ENCODE results near the gene PNPLA7. TPM values are rescaled to one million over a fixed set of nuclear protein-coding genes. Genes with fewer than 3 reads are reported as not detected.

The PNPLA7 gene
- total RNA-seq, 1 donor from 2014 or later, result 0.04 TPM

DNA sequence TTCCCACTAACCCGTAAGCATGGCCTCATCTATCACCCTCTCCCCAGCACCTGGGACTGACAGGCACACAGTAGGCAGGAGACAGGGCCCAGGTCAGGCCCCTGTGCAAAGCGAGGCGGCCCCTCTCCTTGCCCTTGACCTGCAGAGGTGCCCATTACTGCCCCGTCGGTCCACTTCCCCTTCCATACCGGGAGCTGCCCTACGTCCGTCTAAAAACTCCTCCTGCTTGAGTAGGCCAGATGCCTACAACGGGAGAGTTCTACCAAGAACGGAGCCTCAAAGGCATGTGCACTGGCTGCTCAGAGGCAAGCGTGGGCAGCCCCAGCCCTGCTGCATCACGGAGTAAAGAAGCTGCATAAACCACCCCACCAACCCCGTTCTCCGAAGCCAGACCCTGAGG lies 33.1 kb upstream of the PNPLA7 start:
- Histone ChIP-seq H3K27me3 (ENCODE audit: control insufficient read depth, insufficient read depth, low read length) (no peaks in the 10 kb centered on the region), H3K4me3 (ENCODE audit: low read depth, low read length) (no peak overlapping the region), H3K36me3 (ENCODE audit: control insufficient read depth, insufficient read depth, low read length) (no peaks in the 10 kb centered on the region)
- TF ChIP-seq, protein P1, sequence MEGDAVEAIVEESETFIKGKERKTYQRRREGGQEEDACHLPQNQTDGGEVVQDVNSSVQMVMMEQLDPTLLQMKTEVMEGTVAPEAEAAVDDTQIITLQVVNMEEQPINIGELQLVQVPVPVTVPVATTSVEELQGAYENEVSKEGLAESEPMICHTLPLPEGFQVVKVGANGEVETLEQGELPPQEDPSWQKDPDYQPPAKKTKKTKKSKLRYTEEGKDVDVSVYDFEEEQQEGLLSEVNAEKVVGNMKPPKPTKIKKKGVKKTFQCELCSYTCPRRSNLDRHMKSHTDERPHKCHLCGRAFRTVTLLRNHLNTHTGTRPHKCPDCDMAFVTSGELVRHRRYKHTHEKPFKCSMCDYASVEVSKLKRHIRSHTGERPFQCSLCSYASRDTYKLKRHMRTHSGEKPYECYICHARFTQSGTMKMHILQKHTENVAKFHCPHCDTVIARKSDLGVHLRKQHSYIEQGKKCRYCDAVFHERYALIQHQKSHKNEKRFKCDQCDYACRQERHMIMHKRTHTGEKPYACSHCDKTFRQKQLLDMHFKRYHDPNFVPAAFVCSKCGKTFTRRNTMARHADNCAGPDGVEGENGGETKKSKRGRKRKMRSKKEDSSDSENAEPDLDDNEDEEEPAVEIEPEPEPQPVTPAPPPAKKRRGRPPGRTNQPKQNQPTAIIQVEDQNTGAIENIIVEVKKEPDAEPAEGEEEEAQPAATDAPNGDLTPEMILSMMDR (IDR thresholded peaks at IDR 0.05; ENCODE audit: insufficient read depth, low read length, poor library complexity, severe bottlenecking), result no peak
- no peak for DNase-seq (ENCODE audit: low read depth)

DNA sequence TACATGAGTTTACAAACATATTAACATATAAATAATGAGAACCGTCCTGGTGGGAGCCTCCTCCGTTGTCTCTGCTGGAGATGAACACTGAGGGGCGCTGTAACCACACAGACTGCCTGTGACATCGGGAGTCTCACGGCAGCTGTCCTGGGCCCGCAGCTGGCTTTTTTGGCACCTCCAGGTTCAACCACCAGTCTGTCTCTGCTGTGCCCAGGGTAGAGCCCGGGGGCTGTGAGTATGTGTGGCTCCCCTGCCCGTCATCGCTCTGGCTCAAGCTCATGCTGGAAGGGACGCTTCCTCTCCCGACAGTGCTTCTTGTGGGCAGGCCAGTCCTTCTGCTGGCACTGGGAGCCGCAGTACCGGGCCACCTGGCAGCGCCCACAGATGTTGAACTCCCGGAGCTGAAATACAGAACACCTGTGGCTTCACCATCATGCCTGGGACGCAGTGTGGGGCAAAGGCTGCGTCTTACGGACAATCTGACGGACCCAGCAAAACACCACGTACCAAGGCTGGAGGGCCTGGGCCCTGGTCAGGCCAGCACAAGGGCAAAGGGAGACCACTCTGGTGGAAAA lies 32.2 kb upstream of the PNPLA7 start:
- H3K27me3 ChIP-seq (ENCODE audit: control insufficient read depth, insufficient read depth, low read length), result no peaks in the 10 kb centered on the region
- no peaks in the 10 kb centered on the region for H3K36me3 ChIP-seq (ENCODE audit: control insufficient read depth, insufficient read depth, low read length)
- no peak for DNase-seq (ENCODE audit: low read depth)
- TF ChIP-seq, protein P1 (IDR thresholded peaks at IDR 0.05; ENCODE audit: insufficient read depth, low read length, poor library complexity, severe bottlenecking), result peak; percentile 34
- no peak overlapping the region for H3K4me3 ChIP-seq (ENCODE audit: low read depth, low read length)

DNA sequence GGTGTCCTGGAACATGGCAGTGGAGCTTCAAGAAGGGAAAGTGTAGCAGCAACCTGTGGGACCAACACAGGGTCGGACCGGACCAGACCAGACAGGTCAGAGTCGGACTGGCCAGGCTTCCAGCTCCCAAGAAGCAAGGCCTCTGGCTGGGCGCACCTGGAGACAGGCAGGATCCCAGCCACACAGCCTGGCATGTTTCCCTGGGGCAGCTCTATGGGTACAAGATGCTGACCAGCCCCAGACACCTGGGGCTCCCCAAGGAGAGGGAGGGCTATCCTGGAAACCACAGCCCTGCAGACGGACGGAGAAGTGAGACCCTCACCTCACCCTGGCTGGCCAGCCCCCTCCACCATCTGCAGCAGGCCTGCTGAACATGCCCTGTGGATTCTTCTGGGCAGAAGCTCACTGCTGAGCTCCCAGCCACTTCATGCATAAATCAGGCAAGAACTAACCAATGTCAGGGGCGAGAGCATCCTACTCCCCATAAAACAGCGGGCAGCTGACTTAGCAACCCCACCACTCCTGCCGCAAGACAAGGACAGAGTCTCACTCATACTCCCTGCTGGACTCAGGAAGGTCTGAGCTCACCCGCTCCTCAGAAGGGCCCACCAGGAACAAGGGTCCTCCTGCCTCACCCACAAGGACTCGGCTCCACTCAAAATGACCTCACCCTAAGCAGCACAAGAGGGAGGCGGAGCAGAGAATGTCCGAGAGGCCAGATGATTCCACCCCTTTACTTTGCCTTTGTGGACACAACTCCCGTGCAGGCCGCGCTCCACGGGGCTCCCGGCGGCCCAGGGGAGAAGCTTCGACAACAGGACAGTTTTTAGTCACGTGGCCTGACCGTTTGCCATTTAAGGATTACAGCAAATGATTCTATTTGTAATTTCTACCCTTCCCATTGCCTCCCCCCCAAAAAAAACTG lies 31.4 kb upstream of the PNPLA7 start:
- TF ChIP-seq, protein P1 (IDR thresholded peaks at IDR 0.05; ENCODE audit: insufficient read depth, low read length, poor library complexity, severe bottlenecking), result no peak
- Histone ChIP-seq H3K4me3 (ENCODE audit: low read depth, low read length) (no peak overlapping the region), H3K27me3 (ENCODE audit: control insufficient read depth, insufficient read depth, low read length) (no peaks in the 10 kb centered on the region), H3K36me3 (ENCODE audit: control insufficient read depth, insufficient read depth, low read length) (no peaks in the 10 kb centered on the region)
- no peak for DNase-seq (ENCODE audit: low read depth)

DNA sequence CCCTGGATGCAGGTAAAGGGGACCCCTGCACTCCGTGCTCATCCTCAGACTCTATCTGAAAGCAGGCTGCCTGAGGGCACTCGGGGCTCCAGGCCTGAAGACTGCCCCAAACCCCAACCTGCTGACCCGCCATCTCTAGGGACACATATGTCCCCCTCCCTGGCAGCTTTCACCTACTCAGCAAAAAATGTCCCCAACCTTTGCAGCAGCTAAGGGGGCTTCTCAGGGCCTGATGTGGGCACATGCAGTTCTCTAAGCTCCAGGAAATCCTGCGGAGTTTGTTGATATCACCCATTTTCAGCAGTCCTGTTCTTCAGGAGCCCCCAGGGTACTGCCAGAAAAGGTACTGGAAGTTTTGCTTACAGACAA lies 30.7 kb upstream of the PNPLA7 start:
- H3K4me3 ChIP-seq (ENCODE audit: low read depth, low read length), result no peak overlapping the region
- TF ChIP-seq, protein P1 (IDR thresholded peaks at IDR 0.05; ENCODE audit: insufficient read depth, low read length, poor library complexity, severe bottlenecking), result no peak
- peaks cover 1% of the 10 kb centered on the region for H3K36me3 ChIP-seq (ENCODE audit: control insufficient read depth, insufficient read depth, low read length)
- no peak for DNase-seq (ENCODE audit: low read depth)
- H3K27me3 ChIP-seq (ENCODE audit: control insufficient read depth, insufficient read depth, low read length), result no peaks in the 10 kb centered on the region

DNA sequence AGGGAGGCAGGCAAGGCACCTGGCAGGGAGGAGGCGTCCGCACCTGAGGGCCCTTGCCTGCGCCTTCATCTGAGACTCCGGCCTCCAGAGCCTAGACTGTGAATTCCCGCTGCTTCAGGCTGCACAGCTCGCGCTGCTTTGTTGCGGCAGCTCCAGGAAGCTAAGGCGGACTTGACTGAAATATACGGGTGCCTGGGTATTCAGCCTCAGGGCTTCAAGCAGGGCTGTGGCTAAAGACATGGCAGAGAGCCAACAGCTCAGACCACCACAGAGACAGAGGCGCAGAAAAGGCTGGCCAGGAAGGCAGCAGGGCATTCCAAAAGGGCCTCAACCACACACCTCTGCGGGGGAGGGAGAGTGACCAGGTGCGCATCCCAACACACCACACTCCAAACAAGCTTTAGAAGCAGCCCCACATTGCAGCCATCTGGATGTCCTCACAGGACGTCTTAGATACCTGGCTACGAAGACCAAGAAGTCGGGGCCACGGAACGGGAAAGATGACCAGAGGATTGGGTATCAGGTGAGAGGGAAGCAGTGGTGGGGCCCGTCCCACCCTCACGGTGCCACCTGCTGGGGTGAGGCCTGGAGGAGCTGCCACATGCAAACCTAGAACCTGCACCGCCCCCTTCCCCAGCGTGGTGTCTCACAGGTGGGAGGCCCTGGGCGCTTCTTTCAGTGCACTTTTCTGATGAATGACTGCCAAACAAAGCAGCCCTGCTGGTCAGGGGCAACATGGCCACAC lies 30.2 kb upstream of the PNPLA7 start:
- H3K4me3 ChIP-seq (ENCODE audit: low read depth, low read length), result no peak overlapping the region

More for the DNA sequence above, 30.2 kb upstream of the PNPLA7 start:
- TF ChIP-seq, protein P1 (IDR thresholded peaks at IDR 0.05; ENCODE audit: insufficient read depth, low read length, poor library complexity, severe bottlenecking), result no peak
- H3K27me3 ChIP-seq (ENCODE audit: control insufficient read depth, insufficient read depth, low read length), result no peaks in the 10 kb centered on the region
- DNase-seq (ENCODE audit: low read depth), result no peak
- H3K36me3 ChIP-seq (ENCODE audit: control insufficient read depth, insufficient read depth, low read length), result peaks cover 1% of the 10 kb centered on the region
